ENCODE measurements around the gene TPX2.

DNA sequence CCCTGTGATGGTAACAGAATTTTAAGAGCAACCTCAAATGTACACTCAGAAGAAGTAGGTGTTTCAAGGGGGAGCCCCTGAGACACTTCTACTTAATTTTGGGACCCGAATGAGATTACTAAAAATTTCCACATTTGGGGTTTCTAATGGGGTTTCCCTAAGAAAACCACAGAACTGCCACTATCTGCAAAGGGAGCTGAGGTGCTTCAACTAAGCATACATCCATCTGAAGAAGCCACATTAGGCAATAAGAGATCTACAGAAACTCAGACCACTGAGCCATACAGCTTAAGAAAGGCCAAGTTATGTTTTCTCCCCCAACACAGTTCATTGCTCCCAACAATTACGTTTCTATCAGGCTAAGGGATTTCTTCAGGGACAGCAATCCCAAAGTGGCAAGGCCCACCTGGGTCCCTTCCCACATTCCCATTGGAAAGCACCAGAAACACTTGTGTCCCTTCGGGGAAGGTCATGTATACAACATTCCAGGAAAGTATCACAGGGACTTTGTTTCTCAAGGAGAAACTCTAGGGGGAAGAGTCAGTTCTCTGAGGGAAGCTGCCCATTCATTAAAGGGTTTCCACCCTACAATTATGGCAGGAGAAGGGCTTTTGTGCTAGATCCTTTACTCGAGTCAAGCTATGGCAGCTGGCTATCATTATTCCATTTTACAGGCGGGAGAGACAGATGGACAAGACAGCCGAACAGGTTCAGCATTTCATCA is 21.4 kb upstream of the TPX2 start:
- TF ChIP-seq POLR2A (IDR thresholded peaks at IDR 0.05; ENCODE audit: low read depth, low read length): peak; percentile 34; the same call in 1 of the 2 replicates
- no peak for TF ChIP-seq POLR2AphosphoS5 (IDR thresholded peaks at IDR 0.05; ENCODE audit: low read depth, low read length)
- TF ChIP-seq TAF1 (IDR thresholded peaks at IDR 0.05; ENCODE audit: borderline replicate concordance, low read depth, low read length): no peak

Data from GM12892 (cell line).